ENCODE measurements around the gene ABHD6. TPM values are rescaled to one million over a fixed set of nuclear protein-coding genes. Genes with fewer than 3 reads are reported as not detected.

ABHD6 gene
- polyA plus RNA-seq, 1 donor from 2014 or later = 38.9 TPM

- Histone ChIP-seq H2AFZ (ENCODE audit: low read depth, low read length) (no peak overlapping the region), H3K27ac (ENCODE audit: low read length) (no peak overlapping the region), H4K20me1 (ENCODE audit: insufficient read depth) (no peaks in the 10 kb centered on the region), H3K79me2 (replicated peaks; ENCODE audit: insufficient read depth, low read length) (no peaks in the 10 kb centered on the region), H3K9me2 (ENCODE audit: insufficient read depth, low read length) (no peaks in the 10 kb centered on the region), H3K4me2 (ENCODE audit: low read length) (no peak overlapping the region), H3K9me3 (ENCODE audit: low read length) (no peaks in the 10 kb centered on the region), H3F3A (ENCODE audit: insufficient read depth, low read length, poor library complexity, severe bottlenecking) (no peaks in the 10 kb centered on the region), H3K27me3 (ENCODE audit: insufficient read depth, low read depth, low read length) (no peaks in the 10 kb centered on the region), H3K36me3 (ENCODE audit: insufficient read depth, low read length) (no peaks in the 10 kb centered on the region), H3K9ac (ENCODE audit: low read length) (no peak overlapping the region), H3K4me3 (ENCODE audit: low read length) (no peak overlapping the region)
- no peak for TF ChIP-seq RAD21 (conservative IDR thresholded peaks at IDR 0.05)
- no peak for TF ChIP-seq EP300 (conservative IDR thresholded peaks at IDR 0.05; ENCODE audit: poor library complexity, severe bottlenecking)
- TF ChIP-seq POLR2AphosphoS5 (IDR thresholded peaks at IDR 0.05) = no peak
- TF ChIP-seq, protein P1, sequence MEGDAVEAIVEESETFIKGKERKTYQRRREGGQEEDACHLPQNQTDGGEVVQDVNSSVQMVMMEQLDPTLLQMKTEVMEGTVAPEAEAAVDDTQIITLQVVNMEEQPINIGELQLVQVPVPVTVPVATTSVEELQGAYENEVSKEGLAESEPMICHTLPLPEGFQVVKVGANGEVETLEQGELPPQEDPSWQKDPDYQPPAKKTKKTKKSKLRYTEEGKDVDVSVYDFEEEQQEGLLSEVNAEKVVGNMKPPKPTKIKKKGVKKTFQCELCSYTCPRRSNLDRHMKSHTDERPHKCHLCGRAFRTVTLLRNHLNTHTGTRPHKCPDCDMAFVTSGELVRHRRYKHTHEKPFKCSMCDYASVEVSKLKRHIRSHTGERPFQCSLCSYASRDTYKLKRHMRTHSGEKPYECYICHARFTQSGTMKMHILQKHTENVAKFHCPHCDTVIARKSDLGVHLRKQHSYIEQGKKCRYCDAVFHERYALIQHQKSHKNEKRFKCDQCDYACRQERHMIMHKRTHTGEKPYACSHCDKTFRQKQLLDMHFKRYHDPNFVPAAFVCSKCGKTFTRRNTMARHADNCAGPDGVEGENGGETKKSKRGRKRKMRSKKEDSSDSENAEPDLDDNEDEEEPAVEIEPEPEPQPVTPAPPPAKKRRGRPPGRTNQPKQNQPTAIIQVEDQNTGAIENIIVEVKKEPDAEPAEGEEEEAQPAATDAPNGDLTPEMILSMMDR (IDR thresholded peaks at IDR 0.05; ENCODE audit: poor library complexity, severe bottlenecking) = no peak
- no peak for TF ChIP-seq REST (IDR thresholded peaks at IDR 0.05; ENCODE audit: borderline replicate concordance)
- no peak for TF ChIP-seq TAF1 (IDR thresholded peaks at IDR 0.05; ENCODE audit: low read depth)
- TF ChIP-seq MXI1 (conservative IDR thresholded peaks at IDR 0.05; ENCODE audit: poor library complexity, severe bottlenecking) = no peak
- TF ChIP-seq SMC3 (conservative IDR thresholded peaks at IDR 0.05; ENCODE audit: poor library complexity) = no peak
- TF ChIP-seq EZH2 (IDR thresholded peaks at IDR 0.05; ENCODE audit: borderline replicate concordance, insufficient read depth, low read length, poor library complexity, severe bottlenecking) = no peak
Observed at GRCh38 chr3:58209933-58210332, 27.7 kb upstream of the ABHD6 start.

DNA sequence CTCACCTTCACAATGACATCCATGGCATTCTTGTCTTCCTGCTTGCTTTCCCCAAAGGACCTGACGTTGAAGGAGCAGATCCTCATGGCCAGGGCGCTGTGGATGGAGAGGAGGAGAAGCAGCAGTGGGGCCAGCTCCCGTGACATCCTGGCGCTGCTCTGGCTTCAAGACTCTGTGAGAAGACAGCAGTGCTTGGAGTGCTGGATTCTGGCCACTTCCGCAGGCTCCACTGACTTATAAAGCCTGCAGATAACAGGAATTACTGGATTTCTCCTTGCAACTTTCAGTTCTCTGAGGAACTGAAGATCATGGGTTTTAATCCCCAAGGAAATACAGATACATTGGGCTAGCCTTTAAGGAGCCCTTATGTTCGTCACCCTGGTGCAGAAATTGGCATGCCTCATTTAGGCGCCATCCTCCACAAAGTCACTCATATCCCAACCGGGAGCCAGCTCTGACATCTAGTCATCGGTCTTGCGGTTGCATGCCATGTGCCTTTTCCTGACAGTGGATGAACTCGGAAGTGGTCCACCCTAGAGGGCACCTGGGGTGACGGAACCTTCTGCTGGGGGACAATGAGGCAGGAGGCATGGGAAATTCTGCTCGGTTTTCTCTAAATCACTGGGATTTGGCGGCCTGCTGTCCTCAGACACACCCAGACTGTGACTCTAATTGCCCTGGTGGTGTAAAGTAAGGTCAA is 26.7 kb upstream of the ABHD6 start, which contains the start of gene DNASE1L3:
DNASE1L3 (minus strand) TSS at position 212 of the 700 bp plus-strand sequence; CDS start at position 146, 66 bp downstream.
- H3K9ac ChIP-seq (ENCODE audit: low read length) = no peak within 1 kb of the TSS
- H3F3A ChIP-seq (ENCODE audit: insufficient read depth, low read length, poor library complexity, severe bottlenecking) = no peaks in the 10 kb centered on the region
- H3K9me2 ChIP-seq (ENCODE audit: insufficient read depth, low read length) = no peaks in the 10 kb centered on the region
- no peaks in the 10 kb centered on the region for H3K79me2 ChIP-seq (replicated peaks; ENCODE audit: insufficient read depth, low read length)
- no peak within 1 kb of the TSS for H3K4me3 ChIP-seq (ENCODE audit: low read length)
- no peak within 1 kb of the TSS for H3K4me2 ChIP-seq (ENCODE audit: low read length)
- H4K20me1 ChIP-seq (ENCODE audit: insufficient read depth) = no peaks in the 10 kb centered on the region
- H3K9me3 ChIP-seq (ENCODE audit: low read length) = no peaks in the 10 kb centered on the region
- no peak for TF ChIP-seq MXI1 (conservative IDR thresholded peaks at IDR 0.05; ENCODE audit: poor library complexity, severe bottlenecking)
- TF ChIP-seq TAF1 (IDR thresholded peaks at IDR 0.05; ENCODE audit: low read depth) = no peak
- TF ChIP-seq EP300 (conservative IDR thresholded peaks at IDR 0.05; ENCODE audit: poor library complexity, severe bottlenecking) = no peak
- TF ChIP-seq, protein P1 (IDR thresholded peaks at IDR 0.05; ENCODE audit: poor library complexity, severe bottlenecking) = no peak
- no peak for TF ChIP-seq REST (IDR thresholded peaks at IDR 0.05; ENCODE audit: borderline replicate concordance)
- no peak for TF ChIP-seq RAD21 (conservative IDR thresholded peaks at IDR 0.05)
- TF ChIP-seq SMC3 (conservative IDR thresholded peaks at IDR 0.05; ENCODE audit: poor library complexity) = no peak
- TF ChIP-seq POLR2AphosphoS5 (IDR thresholded peaks at IDR 0.05) = no peak
- TF ChIP-seq EZH2 (IDR thresholded peaks at IDR 0.05; ENCODE audit: borderline replicate concordance, insufficient read depth, low read length, poor library complexity, severe bottlenecking) = no peak
- no peak within 1 kb of the TSS for H3K27ac ChIP-seq (ENCODE audit: low read length)
- H3K36me3 ChIP-seq (ENCODE audit: insufficient read depth, low read length) = no peaks in the 10 kb centered on the region
- H2AFZ ChIP-seq (ENCODE audit: low read depth, low read length) = no peak within 1 kb of the TSS
- no peaks in the 10 kb centered on the region for H3K27me3 ChIP-seq (ENCODE audit: insufficient read depth, low read depth, low read length)

Measured in neural cell (in vitro differentiated cells).